HG02678 (cell line): ENCODE measurements around the gene PUM2.
"Not testable (repeated sequence)": the region's sequence is repeated elsewhere in the genome, so short reads cannot be mapped to it uniquely, and the experiment has no call there.

ENCODE experiments used
- ATAC-seq: cut with Tn5 transposase; IDR thresholded peaks from one replicate; pipeline ENCODE4 v1.9.1; 2021; ENCODE audit warnings: mild to moderate bottlenecking, moderate library complexity; ENCODE audit not compliant: unreplicated experiment

The PUM2 gene

GRCh38 chr2:20350753-20351554, at the start of gene PUM2:
Gene PUM2, minus strand, starts transcription at chr2:20350844. Its CDS starts 23,484 bp downstream, at chr2:20327360.
- peak; percentile 82 for ATAC-seq

- no peak for ATAC-seq
These were observed 49.7 kb upstream of the PUM2 start for GRCh38 chr2:20400306-20400705.

GRCh38 chr2:20398956-20399567, 48.4 kb upstream of the PUM2 start:
- no peak for ATAC-seq

DNA sequence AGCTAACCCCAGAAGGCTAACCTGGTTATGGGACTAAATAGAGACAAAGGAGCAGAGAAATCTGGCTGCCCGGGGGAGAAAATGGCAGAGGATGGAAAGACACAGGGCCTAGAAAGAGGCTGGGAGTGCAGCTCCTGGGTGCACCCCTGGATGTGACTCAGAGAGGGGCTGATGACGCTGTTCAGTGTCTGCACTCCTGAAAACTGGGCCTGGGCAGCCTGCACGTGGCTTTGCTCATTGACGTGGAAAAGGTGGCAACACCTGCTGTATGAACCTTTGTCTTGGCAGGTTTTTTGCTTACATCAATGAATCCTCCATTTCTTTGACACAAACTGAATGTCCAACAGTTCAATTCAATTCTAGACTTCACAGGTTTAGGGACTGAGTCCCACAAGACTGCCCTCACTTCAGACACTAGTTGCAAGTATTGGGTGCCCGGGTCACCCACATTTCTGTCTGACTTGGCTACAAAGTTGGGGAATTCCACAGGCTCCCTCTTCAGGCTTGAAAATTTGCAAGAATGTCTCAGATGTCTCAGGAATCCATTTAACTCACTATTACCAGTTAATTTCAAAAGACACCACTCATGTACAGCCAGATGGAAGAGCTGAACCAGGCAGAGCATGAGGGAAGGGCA, 47.3 kb upstream of the PUM2 start:
- no peak for ATAC-seq

- ATAC-seq = no peak
These were observed 45.8 kb upstream of the PUM2 start for GRCh38 chr2:20396356-20397000.

GRCh38 chr2:20393986-20394385, 43.3 kb upstream of the PUM2 start:
- ATAC-seq = no peak

DNA sequence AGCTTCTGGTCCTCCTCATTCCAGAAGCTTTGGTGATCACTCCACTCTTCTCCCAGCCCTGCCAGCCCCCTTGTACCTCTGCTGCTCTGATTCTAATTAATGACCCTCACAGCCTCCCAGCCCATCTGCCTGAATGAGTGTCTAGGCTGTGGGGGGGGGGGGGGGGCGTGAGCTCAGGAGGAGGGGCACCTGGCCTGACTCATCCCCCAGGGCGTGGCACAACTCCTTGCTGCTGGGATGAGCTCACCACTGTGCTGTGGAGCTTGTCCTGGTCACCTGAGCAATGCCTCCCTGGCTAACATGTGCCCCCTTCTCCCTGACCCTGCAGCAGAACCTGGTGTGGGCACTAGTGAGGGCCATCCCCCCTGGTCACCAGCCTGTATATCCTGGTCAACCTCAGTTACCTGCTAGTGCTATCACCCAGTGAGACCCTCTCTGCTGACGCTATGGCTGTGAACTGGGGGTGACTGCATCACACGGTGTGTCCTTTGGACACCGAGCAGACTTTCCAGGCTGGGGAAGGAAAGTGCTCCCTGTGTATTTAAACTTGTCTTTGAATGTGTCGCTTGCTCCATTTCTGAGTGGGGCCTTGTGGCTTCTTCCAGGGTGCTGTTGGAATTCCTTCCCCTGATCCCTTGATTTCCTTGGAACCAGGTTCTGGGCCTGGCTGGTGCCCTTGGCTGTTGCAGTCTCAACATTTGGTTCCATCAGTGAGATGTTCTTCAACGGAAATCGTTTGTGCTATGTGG, 41.5 kb upstream of the PUM2 start:
- ATAC-seq = no peak

DNA sequence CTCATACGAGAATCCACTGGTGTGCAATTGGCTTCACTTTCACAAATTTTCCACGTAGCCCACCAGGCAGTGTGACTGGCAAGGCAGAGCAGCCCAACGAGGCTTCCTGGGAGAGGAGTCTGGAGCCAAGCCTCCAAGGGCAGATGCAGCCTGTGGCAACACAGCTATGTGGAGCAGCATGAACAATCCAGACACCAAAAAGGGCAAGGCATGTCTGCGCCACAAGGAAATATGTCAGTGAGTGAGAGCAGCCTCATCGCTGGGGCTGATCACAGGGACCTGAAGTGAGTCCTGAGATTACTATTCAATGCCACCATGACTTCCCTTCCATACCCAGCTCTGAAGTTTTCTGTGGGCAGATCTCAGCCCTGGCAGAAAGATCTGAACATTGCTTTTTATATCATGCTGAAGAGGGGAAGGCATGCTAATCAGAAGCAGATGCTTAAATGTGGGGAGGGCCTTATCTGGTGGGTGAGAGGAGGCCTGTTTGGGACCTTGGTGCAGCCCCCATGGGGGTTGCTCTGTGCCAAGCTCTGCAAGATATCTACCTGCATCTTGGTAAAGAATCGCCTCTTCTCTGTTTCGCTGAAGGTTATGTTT, 40.0 kb upstream of the PUM2 start:
- no peak for ATAC-seq

GRCh38 chr2:20384953-20385352, 34.3 kb upstream of the PUM2 start:
- no peak for ATAC-seq

- no peak for ATAC-seq
These were observed 32.5 kb upstream of the PUM2 start for GRCh38 chr2:20382965-20383810.

GRCh38 chr2:20381457-20381856, 30.8 kb upstream of the PUM2 start:
- no peak for ATAC-seq

GRCh38 chr2:20378891-20379519, 28.4 kb upstream of the PUM2 start:
- no peak for ATAC-seq

DNA sequence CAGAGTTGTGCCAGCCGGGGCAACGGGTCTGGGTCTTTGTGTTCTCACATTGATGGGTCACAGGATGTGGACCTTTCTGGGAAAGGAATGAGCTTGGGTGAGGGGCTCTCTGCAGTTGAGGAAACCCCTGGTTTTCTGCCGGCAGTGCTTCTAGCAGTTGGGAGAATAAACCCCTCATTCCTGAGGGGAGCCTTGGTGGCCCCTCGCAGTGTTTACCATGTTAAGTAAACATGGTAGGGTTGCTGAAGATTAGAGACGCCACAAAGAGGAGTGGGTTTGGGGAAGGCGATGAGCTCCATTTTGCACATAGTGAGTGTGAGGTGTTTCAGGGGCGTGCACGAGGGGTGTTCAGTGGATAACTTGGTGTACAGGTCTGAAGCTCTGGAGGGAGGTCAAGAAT, 27.7 kb upstream of the PUM2 start:
- no peak for ATAC-seq

- ATAC-seq = no peak
These were observed 27.1 kb upstream of the PUM2 start for GRCh38 chr2:20377741-20378140.

DNA sequence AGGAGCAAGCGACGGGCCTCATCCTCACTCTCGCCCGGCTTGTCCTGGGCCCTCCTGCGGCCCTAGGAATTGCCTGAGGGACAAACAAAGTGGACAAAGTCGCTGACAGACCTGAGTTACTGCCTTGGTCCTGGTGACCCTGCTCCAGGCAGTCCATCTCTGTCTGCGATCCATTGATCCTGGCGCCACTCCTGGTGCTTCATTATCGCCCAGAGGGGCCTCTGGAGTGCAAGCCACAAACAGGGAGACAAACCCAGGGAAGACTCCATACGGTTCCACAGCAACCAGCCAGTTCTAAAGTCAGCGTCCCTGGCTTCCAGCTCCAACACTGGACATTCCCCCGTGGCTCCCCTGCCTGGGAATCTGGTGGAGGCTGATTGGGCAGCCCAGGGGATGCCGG, 24.3 kb upstream of the PUM2 start:
- not testable (repeated sequence) for ATAC-seq

DNA sequence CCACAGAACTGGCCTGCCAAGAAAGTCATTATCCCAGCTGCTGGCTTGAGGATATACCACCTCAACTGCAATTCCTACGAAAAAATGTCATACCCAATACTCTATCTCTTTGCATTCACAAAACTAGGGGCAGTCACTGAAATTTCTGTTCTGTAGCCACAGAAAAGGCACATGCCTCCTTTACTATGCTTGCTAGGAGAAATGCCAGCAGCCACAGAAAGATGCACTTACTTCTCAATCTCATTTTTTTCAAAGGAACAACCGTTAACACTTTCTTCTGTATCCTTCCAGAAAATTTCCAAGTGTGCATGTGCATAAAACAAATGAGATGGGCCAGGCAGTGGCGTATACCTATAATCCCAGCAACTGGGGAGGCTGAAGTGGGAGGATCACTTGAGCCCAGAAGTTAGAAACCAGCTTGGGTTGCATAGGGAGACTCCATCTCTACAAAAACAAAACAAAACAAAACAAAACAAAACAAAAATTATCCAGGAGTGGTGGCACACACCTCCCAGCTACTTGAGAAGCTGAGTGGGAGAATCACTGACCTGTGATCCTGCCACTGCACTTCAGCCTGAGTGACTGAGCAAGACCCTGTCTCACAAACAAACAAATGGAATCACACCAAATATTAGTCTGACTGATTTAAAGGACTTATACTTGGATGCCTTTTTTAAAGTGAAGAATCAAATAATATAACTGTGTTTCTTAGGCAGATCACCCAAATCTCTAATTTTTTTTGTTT, 22.4 kb upstream of the PUM2 start:
- no peak for ATAC-seq

DNA sequence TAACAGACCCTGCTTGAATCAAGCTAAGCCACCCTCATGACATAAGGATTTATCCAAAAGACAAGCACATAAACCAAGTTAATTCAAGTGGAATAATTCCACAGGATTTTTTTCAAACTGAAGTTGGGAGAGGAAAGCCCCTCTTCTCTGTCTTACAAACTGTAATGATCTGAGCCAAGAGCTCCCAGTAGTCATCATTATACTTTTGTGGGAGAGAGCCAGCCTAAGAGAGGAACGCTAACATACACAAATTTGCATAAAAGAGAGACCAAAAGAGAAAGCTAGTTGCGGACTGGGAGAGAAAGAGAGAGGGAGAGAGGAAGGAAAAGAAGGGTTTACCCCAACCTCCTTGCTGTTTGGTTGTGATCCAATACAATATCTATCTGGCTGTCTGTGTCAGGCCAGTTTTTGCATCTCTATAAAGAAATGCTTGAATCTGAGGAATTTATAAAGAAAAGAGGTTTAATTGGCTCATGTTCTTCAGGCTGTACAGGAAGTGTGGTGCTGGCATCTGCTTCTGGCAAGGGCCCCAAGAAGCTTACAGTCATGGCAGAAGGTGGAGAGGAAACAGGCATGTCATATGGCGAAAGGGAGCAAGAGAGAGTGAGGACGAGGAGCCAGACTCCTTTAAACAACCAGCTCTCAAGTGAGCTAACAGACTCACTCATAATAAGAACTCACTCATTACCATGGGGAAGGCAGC, 20.8 kb upstream of the PUM2 start:
- no peak for ATAC-seq

GRCh38 chr2:20370191-20370590, 19.5 kb upstream of the PUM2 start:
- ATAC-seq = no peak
